Measurements from ENCODE around the gene PLCD3. TPM values are rescaled to one million over a fixed set of nuclear protein-coding genes. Genes with fewer than 3 reads are reported as not detected.

PLCD3 gene
- total and polyA plus RNA-seq, 9 of the 15 experiments (the other 6 are each of a cell fraction or from before 2014, with no cell fraction given): 0.20 to 22.6 (median 7.5) TPM

DNA sequence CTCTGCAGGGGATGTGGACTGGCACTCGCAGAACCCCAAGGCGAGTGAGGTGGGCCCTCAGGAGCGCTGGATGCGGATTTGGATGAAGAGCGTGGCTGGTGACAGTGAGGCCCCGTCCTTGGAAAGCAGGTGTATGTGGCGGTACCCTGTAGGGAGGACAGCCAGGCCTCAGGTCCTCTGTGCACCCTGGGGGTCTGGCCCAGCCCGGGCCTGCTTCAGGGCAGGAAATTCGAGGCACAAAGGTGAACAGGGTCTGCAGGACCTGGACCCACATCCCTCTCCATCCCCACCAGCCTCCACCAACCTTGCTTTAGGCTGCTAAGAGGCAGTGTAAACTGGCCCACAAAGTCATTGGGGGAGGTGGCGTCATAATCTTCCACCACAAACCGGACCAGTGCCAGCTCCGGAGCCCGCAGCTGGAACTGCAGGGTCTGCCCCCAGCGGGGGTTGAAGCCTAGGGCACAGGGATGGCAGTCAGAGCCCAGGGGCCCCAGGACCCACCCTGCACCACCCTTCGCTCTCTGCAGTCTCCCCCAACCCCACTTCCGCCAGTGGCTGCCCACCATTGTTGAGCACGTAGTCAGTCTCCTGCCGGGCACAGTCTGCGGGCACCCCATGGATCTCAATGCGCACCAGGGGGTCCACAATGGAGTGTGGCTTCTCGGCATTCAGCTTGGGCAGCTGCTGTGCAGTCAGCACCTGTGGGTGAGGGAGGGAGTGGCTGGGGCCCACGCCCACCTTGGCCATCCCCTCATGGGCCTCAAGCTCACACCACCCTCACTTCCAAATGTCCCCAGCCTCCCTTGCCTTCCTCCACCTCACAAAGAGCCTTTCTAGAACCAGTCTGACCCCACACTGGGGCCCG is 19.5 kb downstream of the PLCD3 start:
- no peak for FAIRE-seq
- Histone ChIP-seq H3K79me2 (ENCODE audit: control insufficient read depth, insufficient read depth, low read length) (no peaks in the 10 kb centered on the region), H3K36me3 (ENCODE audit: control insufficient read depth, insufficient read depth, low read length) (peaks cover 14% of the 10 kb centered on the region; the same call in 2 of the 3 replicates), H3K27ac (ENCODE audit: extremely low read depth, low read depth, low read length) (no peak overlapping the region), H3K9me1 (ENCODE audit: control insufficient read depth, insufficient read depth, low read length) (no peaks in the 10 kb centered on the region), H2AFZ (ENCODE audit: low read depth, low read length) (no peak overlapping the region), H3K9ac (ENCODE audit: insufficient read depth in 1 of 2, low read depth in 2 of 2, low read length in 2 of 2) (no peak overlapping the region; a peak in 1 of 4 replicates), H3K4me2 (ENCODE audit: insufficient read depth, low read length) (no peak overlapping the region), H4K20me1 (replicated peaks; ENCODE audit: control insufficient read depth, insufficient read depth, low read length) (peaks cover 8% of the 10 kb centered on the region; the same call in 1 of the 2 replicates), H3K27me3 (ENCODE audit: control insufficient read depth in 2 of 2, insufficient read depth in 2 of 2, low read length in 2 of 2) (no peaks in the 10 kb centered on the region), H3K4me3 (no peak overlapping the region), H3K9me3 (replicated peaks; ENCODE audit: control insufficient read depth, insufficient read depth, low read depth, low read length) (no peaks in the 10 kb centered on the region), H3K4me1 (replicated peaks in 1 of 2; ENCODE audit: control insufficient read depth in 2 of 2, insufficient read depth in 2 of 2, low read length in 2 of 2) (peaks cover 0 to 25% of the 10 kb centered on the region in 2 experiments; a peak in 3 of 5 replicates)
- intact Hi-C loops (cut with micrococcal nuclease): no loop called here
- ChIA-PET CTCF (ENCODE audit: low intra/inter-chr PET ratio) (interaction anchor here (1.0 kb wide), 1 partner anchor 20 kb away, joined by 3 read pairs; no protein-coding TSS in a partner anchor), POLR2A (interaction anchor here (0.5 to 1.2 kb wide), 4 partner anchors 10 to 42 kb away, joined by 3 to 5 read pairs (median 3); partner anchors contain the start of gene HEXIM1)
- no peak for DNase-seq (ENCODE audit: extremely low read depth in 1 of 4, low spot score in 3 of 4)
- in situ Hi-C loops (cut with MboI): no loop called here
- 83% methylated on average over 23 of the region's 23 CpGs for WGBS (ENCODE audit: insufficient coverage, low coverage, missing lambda C conversion rate)
- no TSS peak for BruUV-seq (replicated peaks)
- no peak for ATAC-seq
- TF ChIP-seq EP300 (IDR thresholded peaks at IDR 0.05; ENCODE audit: low read length) (no peak), POLR2G (IDR thresholded peaks at IDR 0.05; ENCODE audit: low read depth, low read length) (peak; percentile 32; the same call in 1 of the 2 replicates)

GRCh38 chr17:45111850-45112249 is 20.5 kb downstream of the PLCD3 start:
- Histone ChIP-seq H3K4me2 (ENCODE audit: insufficient read depth, low read length) (no peak overlapping the region), H3K79me2 (ENCODE audit: control insufficient read depth, insufficient read depth, low read length) (no peaks in the 10 kb centered on the region), H2AFZ (ENCODE audit: low read depth, low read length) (no peak overlapping the region), H3K36me3 (ENCODE audit: control insufficient read depth, insufficient read depth, low read length) (peaks cover 23% of the 10 kb centered on the region), H4K20me1 (replicated peaks; ENCODE audit: control insufficient read depth, insufficient read depth, low read length) (peaks cover 11% of the 10 kb centered on the region; the same call in 1 of the 2 replicates), H3K4me1 (replicated peaks in 1 of 2; ENCODE audit: control insufficient read depth in 2 of 2, insufficient read depth in 2 of 2, low read length in 2 of 2) (peaks cover 0 to 25% of the 10 kb centered on the region in 2 experiments; a peak in 3 of 5 replicates), H3K9me1 (ENCODE audit: control insufficient read depth, insufficient read depth, low read length) (no peaks in the 10 kb centered on the region), H3K27ac (ENCODE audit: extremely low read depth, low read depth, low read length) (no peak overlapping the region), H3K9me3 (replicated peaks; ENCODE audit: control insufficient read depth, insufficient read depth, low read depth, low read length) (no peaks in the 10 kb centered on the region), H3K27me3 (ENCODE audit: control insufficient read depth in 2 of 2, insufficient read depth in 2 of 2, low read length in 2 of 2) (no peaks in the 10 kb centered on the region), H3K4me3 (no peak overlapping the region), H3K9ac (ENCODE audit: insufficient read depth in 1 of 2, low read depth in 2 of 2, low read length in 2 of 2) (peak overlapping the region in 1 of 2 experiments; percentile 11; a peak in 2 of 4 replicates)
- BruUV-seq (replicated peaks): no TSS peak
- ATAC-seq: no peak
- ChIA-PET POLR2A (interaction anchor here (0.5 to 1.2 kb wide), 4 partner anchors 9 to 42 kb away, joined by 3 to 5 read pairs (median 3); partner anchors contain the start of gene HEXIM1), CTCF (ENCODE audit: low intra/inter-chr PET ratio) (interaction anchor here (1.0 kb wide), 1 partner anchor 21 kb away, joined by 3 read pairs; no protein-coding TSS in a partner anchor)
- no peak for FAIRE-seq
- intact Hi-C loops (cut with micrococcal nuclease): no loop called here
- in situ Hi-C loops (cut with MboI): no loop called here
- no peak for DNase-seq (ENCODE audit: extremely low read depth in 1 of 4, low spot score in 3 of 4)
- 84% methylated on average over 7 of the region's 11 CpGs for WGBS (ENCODE audit: insufficient coverage, low coverage, missing lambda C conversion rate)
- TF ChIP-seq RBBP5 (IDR thresholded peaks at IDR 0.05; ENCODE audit: borderline replicate concordance, insufficient read depth, low read length, poor library complexity, severe bottlenecking) (no peak), HMG20B (CRISPR knock-in tag; IDR thresholded peaks at IDR 0.05) (no peak), ZMIZ1 (IDR thresholded peaks at IDR 0.05; ENCODE audit: low read depth in 2 of 2, low read length in 2 of 2) (no peak), NCOA1 (IDR thresholded peaks at IDR 0.05; ENCODE audit: low read depth) (no peak), ZNF134 (CRISPR knock-in tag; conservative IDR thresholded peaks at IDR 0.05) (no peak), POLR2A (conservative IDR thresholded peaks at IDR 0.05) (no peak), MBD2 (IDR thresholded peaks at IDR 0.05; ENCODE audit: borderline replicate concordance, low read depth) (no peak)
- TF ChIP-seq, protein P1, sequence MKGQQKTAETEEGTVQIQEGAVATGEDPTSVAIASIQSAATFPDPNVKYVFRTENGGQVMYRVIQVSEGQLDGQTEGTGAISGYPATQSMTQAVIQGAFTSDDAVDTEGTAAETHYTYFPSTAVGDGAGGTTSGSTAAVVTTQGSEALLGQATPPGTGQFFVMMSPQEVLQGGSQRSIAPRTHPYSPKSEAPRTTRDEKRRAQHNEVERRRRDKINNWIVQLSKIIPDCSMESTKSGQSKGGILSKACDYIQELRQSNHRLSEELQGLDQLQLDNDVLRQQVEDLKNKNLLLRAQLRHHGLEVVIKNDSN (CRISPR knock-in tag; IDR thresholded peaks at IDR 0.05): no peak

All from K562 (cell line).